AG20443 (cell line): ENCODE measurements around the gene PKP1.

Experiments
- DNase-seq: peaks from one replicate; pipeline ENCODE4 v3.0.0; 2012; ENCODE audit warnings: low spot score, mixed read lengths

PKP1 gene

GRCh38 chr1:201353186-201353940 lies 70.1 kb downstream of the PKP1 start:
- DNase-seq = no peak

GRCh38 chr1:201354151-201354900 lies 71.0 kb downstream of the PKP1 start:
- DNase-seq = no peak

- no peak for DNase-seq
Observed at GRCh38 chr1:201354901-201355295, 71.6 kb downstream of the PKP1 start.

GRCh38 chr1:201355471-201355870 lies 72.2 kb downstream of the PKP1 start:
- DNase-seq = no peak

- no peak for DNase-seq
Observed at GRCh38 chr1:201356236-201356635, 72.9 kb downstream of the PKP1 start.

GRCh38 chr1:201356701-201357100 lies 73.4 kb downstream of the PKP1 start:
- no peak for DNase-seq

GRCh38 chr1:201357211-201357610 lies 73.9 kb downstream of the PKP1 start:
- DNase-seq = no peak

GRCh38 chr1:201357636-201358348 lies 74.5 kb downstream of the PKP1 start:
- no peak for DNase-seq

- DNase-seq = peak; percentile 44
Observed at GRCh38 chr1:201358596-201358995, 75.3 kb downstream of the PKP1 start.

- no peak for DNase-seq
Observed at GRCh38 chr1:201359031-201359872, 75.9 kb downstream of the PKP1 start.

GRCh38 chr1:201359873-201360210 lies 76.5 kb downstream of the PKP1 start:
- DNase-seq = no peak

- DNase-seq = no peak
Observed at GRCh38 chr1:201360486-201360885, 77.2 kb downstream of the PKP1 start.

GRCh38 chr1:201360901-201361651 lies 77.8 kb downstream of the PKP1 start:
- DNase-seq = no peak

- peak; percentile 92 for DNase-seq
Observed at GRCh38 chr1:201361652-201362504, 78.6 kb downstream of the PKP1 start.

GRCh38 chr1:201362906-201363305 lies 79.6 kb downstream of the PKP1 start:
- no peak for DNase-seq

- DNase-seq = no peak
Observed at GRCh38 chr1:201363467-201363866, 80.2 kb downstream of the PKP1 start.

GRCh38 chr1:201364808-201365105 lies 81.5 kb downstream of the PKP1 start:
- no peak for DNase-seq

GRCh38 chr1:201365251-201365650 lies 81.9 kb downstream of the PKP1 start:
- no peak for DNase-seq

- DNase-seq = no peak
Observed at GRCh38 chr1:201366696-201367095, 83.4 kb downstream of the PKP1 start.

- no peak for DNase-seq
Observed at GRCh38 chr1:201369209-201369608, 85.9 kb downstream of the PKP1 start.

- DNase-seq = no peak
Observed at GRCh38 chr1:201370500-201370899, 87.2 kb downstream of the PKP1 start.
